PC-9 (cell line): ENCODE results near the gene FBXW10.
"Not testable (repeated sequence)": the region's sequence is repeated elsewhere in the genome, so short reads cannot be mapped to it uniquely, and the experiment has no call there.

Source experiments
- EZH2 ChIP-seq: fragments of 200-600 bp; sonication (generic); IDR thresholded peaks from 2 replicates; pipeline ENCODE4 v1.8.0; 2017; ENCODE audit warnings: antibody characterized with exemption, low read depth
- TF ChIP-seq, protein P1 (sequence below): fragments of 200-600 bp; sonication (generic); conservative IDR thresholded peaks from 2 replicates; pipeline ENCODE4 v1.6.1; 2017; ENCODE audit warnings: mixed run types, antibody characterized with exemption, mild to moderate bottlenecking, moderate library complexity

DNA sequence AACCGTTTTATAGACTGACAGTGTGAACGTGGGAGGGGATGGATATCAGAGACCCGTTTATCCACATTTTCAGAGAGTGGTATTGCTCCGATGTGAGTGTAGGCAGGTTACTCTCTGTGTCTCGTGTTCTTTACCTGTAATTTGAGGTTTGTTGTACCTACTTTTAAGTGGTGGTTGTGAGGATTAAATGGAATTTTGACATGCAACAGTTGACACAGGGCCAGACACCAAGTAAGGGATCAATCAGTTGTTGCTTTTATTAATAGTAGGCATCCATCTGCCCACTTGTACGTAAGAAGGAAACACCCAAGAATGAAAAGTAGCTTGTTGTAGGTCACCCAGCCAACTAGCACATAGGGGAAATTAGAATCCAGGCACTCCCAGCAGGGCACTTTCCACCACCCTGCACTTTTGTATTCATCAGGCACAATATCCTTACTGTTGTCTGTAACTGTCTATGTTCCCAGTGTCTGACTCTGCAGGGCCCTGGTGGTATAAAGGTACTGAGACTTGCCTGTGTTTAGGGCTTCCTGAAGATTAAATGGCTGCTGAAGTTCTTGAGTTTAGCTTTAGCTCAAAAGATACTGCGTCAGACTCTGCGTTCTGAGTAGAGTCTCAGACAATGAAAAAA is 45.3 kb upstream of the FBXW10 start:
- TF ChIP-seq, protein P1, sequence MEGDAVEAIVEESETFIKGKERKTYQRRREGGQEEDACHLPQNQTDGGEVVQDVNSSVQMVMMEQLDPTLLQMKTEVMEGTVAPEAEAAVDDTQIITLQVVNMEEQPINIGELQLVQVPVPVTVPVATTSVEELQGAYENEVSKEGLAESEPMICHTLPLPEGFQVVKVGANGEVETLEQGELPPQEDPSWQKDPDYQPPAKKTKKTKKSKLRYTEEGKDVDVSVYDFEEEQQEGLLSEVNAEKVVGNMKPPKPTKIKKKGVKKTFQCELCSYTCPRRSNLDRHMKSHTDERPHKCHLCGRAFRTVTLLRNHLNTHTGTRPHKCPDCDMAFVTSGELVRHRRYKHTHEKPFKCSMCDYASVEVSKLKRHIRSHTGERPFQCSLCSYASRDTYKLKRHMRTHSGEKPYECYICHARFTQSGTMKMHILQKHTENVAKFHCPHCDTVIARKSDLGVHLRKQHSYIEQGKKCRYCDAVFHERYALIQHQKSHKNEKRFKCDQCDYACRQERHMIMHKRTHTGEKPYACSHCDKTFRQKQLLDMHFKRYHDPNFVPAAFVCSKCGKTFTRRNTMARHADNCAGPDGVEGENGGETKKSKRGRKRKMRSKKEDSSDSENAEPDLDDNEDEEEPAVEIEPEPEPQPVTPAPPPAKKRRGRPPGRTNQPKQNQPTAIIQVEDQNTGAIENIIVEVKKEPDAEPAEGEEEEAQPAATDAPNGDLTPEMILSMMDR, result not testable (repeated sequence)
- TF ChIP-seq EZH2, result not testable (repeated sequence)
